ENCODE measurements around the gene MBL2. TPM values are rescaled to one million over a fixed set of nuclear protein-coding genes. Genes with fewer than 3 reads are reported as not detected.

The MBL2 gene
- polyA plus RNA-seq, 1 experiment, result not detected

DNA sequence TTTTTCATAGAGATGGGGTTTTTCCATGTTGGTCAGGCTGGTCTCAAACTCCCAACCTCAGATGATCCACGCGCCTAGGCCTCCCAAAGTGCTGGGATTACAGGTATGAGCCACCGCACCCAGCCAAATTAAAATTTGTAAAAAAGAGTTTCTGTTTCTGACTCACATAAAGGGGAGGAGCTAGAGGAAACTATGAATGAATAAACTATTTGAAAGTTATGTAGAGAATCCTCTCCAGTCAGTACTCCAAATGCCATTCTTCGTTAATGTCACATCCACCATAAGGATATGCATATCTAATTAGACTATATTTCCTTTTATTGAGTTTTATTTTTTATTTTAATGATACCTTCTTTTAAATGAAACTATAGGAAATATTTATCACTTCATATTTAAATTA is 52.6 kb downstream of the MBL2 start:
- no peaks in the 10 kb centered on the region for H3K27me3 ChIP-seq (ENCODE audit: control insufficient read depth, insufficient read depth, low read length)
- TF ChIP-seq, protein P1, sequence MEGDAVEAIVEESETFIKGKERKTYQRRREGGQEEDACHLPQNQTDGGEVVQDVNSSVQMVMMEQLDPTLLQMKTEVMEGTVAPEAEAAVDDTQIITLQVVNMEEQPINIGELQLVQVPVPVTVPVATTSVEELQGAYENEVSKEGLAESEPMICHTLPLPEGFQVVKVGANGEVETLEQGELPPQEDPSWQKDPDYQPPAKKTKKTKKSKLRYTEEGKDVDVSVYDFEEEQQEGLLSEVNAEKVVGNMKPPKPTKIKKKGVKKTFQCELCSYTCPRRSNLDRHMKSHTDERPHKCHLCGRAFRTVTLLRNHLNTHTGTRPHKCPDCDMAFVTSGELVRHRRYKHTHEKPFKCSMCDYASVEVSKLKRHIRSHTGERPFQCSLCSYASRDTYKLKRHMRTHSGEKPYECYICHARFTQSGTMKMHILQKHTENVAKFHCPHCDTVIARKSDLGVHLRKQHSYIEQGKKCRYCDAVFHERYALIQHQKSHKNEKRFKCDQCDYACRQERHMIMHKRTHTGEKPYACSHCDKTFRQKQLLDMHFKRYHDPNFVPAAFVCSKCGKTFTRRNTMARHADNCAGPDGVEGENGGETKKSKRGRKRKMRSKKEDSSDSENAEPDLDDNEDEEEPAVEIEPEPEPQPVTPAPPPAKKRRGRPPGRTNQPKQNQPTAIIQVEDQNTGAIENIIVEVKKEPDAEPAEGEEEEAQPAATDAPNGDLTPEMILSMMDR (IDR thresholded peaks at IDR 0.05; ENCODE audit: low read depth, low read length), result no peak
- H3K27ac ChIP-seq (ENCODE audit: low read depth, low read length), result no peak overlapping the region
- CTCF ChIA-PET, result interaction anchor here (0.8 to 1.8 kb wide), 4 partner anchors 9 to 75 kb away, joined by 3 to 8 read pairs (median 4); no protein-coding TSS in a partner anchor
- POLR2A ChIA-PET, result interaction anchor here (0.6 kb wide), 1 partner anchor 237 kb away, joined by 3 read pairs; no protein-coding TSS in a partner anchor
- no peak for DNase-seq (ENCODE audit: low read depth, low spot score)
- H3K9me3 ChIP-seq (ENCODE audit: control insufficient read depth, insufficient read depth, low read length), result no peaks in the 10 kb centered on the region
- no peak overlapping the region for H3K4me3 ChIP-seq (ENCODE audit: low read depth, low read length)

Measured in AG04450 (cell line).